Measurements from ENCODE around the gene TRPM8.

GRCh38 chr2:234026693-234027254 lies 109.6 kb downstream of the TRPM8 start:
- TF ChIP-seq, protein P1, sequence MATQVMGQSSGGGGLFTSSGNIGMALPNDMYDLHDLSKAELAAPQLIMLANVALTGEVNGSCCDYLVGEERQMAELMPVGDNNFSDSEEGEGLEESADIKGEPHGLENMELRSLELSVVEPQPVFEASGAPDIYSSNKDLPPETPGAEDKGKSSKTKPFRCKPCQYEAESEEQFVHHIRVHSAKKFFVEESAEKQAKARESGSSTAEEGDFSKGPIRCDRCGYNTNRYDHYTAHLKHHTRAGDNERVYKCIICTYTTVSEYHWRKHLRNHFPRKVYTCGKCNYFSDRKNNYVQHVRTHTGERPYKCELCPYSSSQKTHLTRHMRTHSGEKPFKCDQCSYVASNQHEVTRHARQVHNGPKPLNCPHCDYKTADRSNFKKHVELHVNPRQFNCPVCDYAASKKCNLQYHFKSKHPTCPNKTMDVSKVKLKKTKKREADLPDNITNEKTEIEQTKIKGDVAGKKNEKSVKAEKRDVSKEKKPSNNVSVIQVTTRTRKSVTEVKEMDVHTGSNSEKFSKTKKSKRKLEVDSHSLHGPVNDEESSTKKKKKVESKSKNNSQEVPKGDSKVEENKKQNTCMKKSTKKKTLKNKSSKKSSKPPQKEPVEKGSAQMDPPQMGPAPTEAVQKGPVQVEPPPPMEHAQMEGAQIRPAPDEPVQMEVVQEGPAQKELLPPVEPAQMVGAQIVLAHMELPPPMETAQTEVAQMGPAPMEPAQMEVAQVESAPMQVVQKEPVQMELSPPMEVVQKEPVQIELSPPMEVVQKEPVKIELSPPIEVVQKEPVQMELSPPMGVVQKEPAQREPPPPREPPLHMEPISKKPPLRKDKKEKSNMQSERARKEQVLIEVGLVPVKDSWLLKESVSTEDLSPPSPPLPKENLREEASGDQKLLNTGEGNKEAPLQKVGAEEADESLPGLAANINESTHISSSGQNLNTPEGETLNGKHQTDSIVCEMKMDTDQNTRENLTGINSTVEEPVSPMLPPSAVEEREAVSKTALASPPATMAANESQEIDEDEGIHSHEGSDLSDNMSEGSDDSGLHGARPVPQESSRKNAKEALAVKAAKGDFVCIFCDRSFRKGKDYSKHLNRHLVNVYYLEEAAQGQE (IDR thresholded peaks at IDR 0.05; ENCODE audit: low read depth) = no peak
- no peak for TF ChIP-seq RAD21 (IDR thresholded peaks at IDR 0.05; ENCODE audit: low read depth)
- TF ChIP-seq, protein P2, sequence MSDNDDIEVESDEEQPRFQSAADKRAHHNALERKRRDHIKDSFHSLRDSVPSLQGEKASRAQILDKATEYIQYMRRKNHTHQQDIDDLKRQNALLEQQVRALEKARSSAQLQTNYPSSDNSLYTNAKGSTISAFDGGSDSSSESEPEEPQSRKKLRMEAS (IDR thresholded peaks at IDR 0.05) = no peak
- no peak for TF ChIP-seq ZBTB7A (IDR thresholded peaks at IDR 0.05; ENCODE audit: low read depth)
- no peak for TF ChIP-seq EGR1 (IDR thresholded peaks at IDR 0.05)
- no peak for TF ChIP-seq USF1 (IDR thresholded peaks at IDR 0.05)
- TF ChIP-seq CREB1 (IDR thresholded peaks at IDR 0.05; ENCODE audit: low read depth) = no peak
- no peak for TF ChIP-seq EP300 (IDR thresholded peaks at IDR 0.05; ENCODE audit: borderline replicate concordance)
